IMR-90 (cell line): ENCODE results near the gene CRB1. TPM values are rescaled to one million over a fixed set of nuclear protein-coding genes. Genes with fewer than 3 reads are reported as not detected.

Experiments
- ATAC-seq: fragments of 200-7000 bp; cut with Tn5 transposase; 2 replicates; pipeline ENCODE4 v1.9.1; 2020; ENCODE audit warnings: low read depth, mild to moderate bottlenecking, moderate library complexity
- BruUV-seq: library from RNA; stranded (reverse); fragments of 400-500 nt; replicated peaks from 2 replicates; lab custom pipeline; 2021; lab: Mats Ljungman, UMichigan
- CTCF ChIA-PET: fragments of 300-600 bp; formaldehyde crosslinking; extraction: SDS; loops from one replicate; lab custom pipeline; 2021; ENCODE audit warnings: antibody characterized with exemption; lab: Yijun Ruan, JAX
- POLR2A ChIA-PET: fragments of 300-600 bp; sonication (Branson Sonifier 250); formaldehyde crosslinking; loops from one replicate; lab custom pipeline; 2022; ENCODE audit warnings: antibody characterized with exemption; ENCODE audit not compliant: unreplicated experiment; lab: Charles Lee
- DNase-seq: peaks from one replicate; pipeline ENCODE4 v3.0.0; 2013
- H2AFZ ChIP-seq: replicated peaks from 2 replicates; pipeline ENCODE3; 2013; ENCODE audit warnings: low read length, mild to moderate bottlenecking; ENCODE audit not compliant: poor library complexity
- H2AK5ac ChIP-seq: 2 replicates; pipeline ENCODE4 v1.6.1; 2013; ENCODE audit warnings: low read depth, low read length, inconsistent platforms
- H2AK9ac ChIP-seq: replicated peaks from 2 replicates; pipeline ENCODE3; 2013; ENCODE audit warnings: mild to moderate bottlenecking, low read depth, low read length, moderate library complexity; ENCODE audit not compliant: poor library complexity
- H2BK120ac ChIP-seq: 2 replicates; pipeline ENCODE4 v1.6.1; 2013; ENCODE audit warnings: low read depth, low read length, inconsistent platforms
- H2BK15ac ChIP-seq: 3 replicates; pipeline ENCODE4 v1.6.1; 2013; ENCODE audit warnings: low read depth, low read length, inconsistent platforms
- H2BK20ac ChIP-seq: 2 replicates; pipeline ENCODE4 v1.6.1; 2013; ENCODE audit warnings: low read depth, mild to moderate bottlenecking, inconsistent platforms, low read length, moderate library complexity
- H2BK5ac ChIP-seq: 2 replicates; pipeline ENCODE4 v1.6.1; 2013; ENCODE audit warnings: mild to moderate bottlenecking, low read depth, low read length, inconsistent platforms; ENCODE audit not compliant: poor library complexity, severe bottlenecking
- H3K14ac ChIP-seq: replicated peaks from 2 replicates; pipeline ENCODE4 v1.6.1; 2013; ENCODE audit warnings: low read depth, low read length, inconsistent platforms
- H3K18ac ChIP-seq: 2 replicates; pipeline ENCODE4 v1.6.1; 2013; ENCODE audit warnings: low read depth, low read length, control low read depth
- H3K23ac ChIP-seq: 2 replicates; pipeline ENCODE4 v1.6.1; 2013; ENCODE audit warnings: low read depth, low read length, inconsistent platforms
- H3K27ac ChIP-seq: 2 replicates; pipeline ENCODE4 v1.5.1; 2013; ENCODE audit warnings: mild to moderate bottlenecking, control low read depth, low read length; ENCODE audit not compliant: insufficient read depth
- H3K27me3 ChIP-seq: 2 replicates; pipeline ENCODE4 v1.6.1; 2013; ENCODE audit warnings: low read length; ENCODE audit not compliant: control insufficient read depth, insufficient read depth
- H3K36me3 ChIP-seq: 2 replicates; pipeline ENCODE4 v1.6.1; 2013; ENCODE audit warnings: low read length, mixed read lengths; ENCODE audit not compliant: control insufficient read depth, insufficient read depth
- H3K4ac ChIP-seq: 2 replicates; pipeline ENCODE4 v1.6.1; 2013; ENCODE audit warnings: low read depth, low read length, inconsistent platforms
- H3K4me1 ChIP-seq: 2 replicates; pipeline ENCODE4 v1.6.1; 2013; ENCODE audit warnings: low read length, mixed read lengths; ENCODE audit not compliant: control insufficient read depth, insufficient read depth
- H3K4me2 ChIP-seq: 2 replicates; pipeline ENCODE4 v1.6.1; 2013; ENCODE audit warnings: low read depth, mild to moderate bottlenecking, control low read depth, low read length, moderate library complexity
- H3K4me3 ChIP-seq: 2 replicates; pipeline ENCODE4 v1.5.1; 2013; ENCODE audit warnings: low read depth, mild to moderate bottlenecking, control low read depth, low read length, moderate library complexity; ENCODE audit not compliant: insufficient read depth
- H3K56ac ChIP-seq: 2 replicates; pipeline ENCODE4 v1.6.1; 2013; ENCODE audit warnings: low read length, inconsistent platforms; ENCODE audit not compliant: insufficient read depth; ENCODE audit errors: extremely low read depth
- H3K79me1 ChIP-seq, 2 experiments: 2 replicates each; pipeline ENCODE4 v1.6.1; 2013; ENCODE audit warnings: low read length in 2 of 2, inconsistent platforms in 1 of 2, low read depth in 1 of 2
- H3K9ac ChIP-seq: 2 replicates; pipeline ENCODE4 v1.6.1; 2013; ENCODE audit warnings: low read depth, low read length, control low read depth
- H3K9me1 ChIP-seq: 2 replicates; pipeline ENCODE4 v1.6.1; 2013; ENCODE audit warnings: low read length, inconsistent platforms; ENCODE audit not compliant: insufficient read depth
- H3K9me3 ChIP-seq: 2 replicates; pipeline ENCODE4 v1.6.1; 2013; ENCODE audit warnings: low read length; ENCODE audit not compliant: control insufficient read depth, insufficient read depth
- H4K20me1 ChIP-seq: 2 replicates; pipeline ENCODE4 v1.6.1; 2013; ENCODE audit warnings: low read length, inconsistent platforms; ENCODE audit not compliant: insufficient read depth
- H4K5ac ChIP-seq: 2 replicates; pipeline ENCODE4 v1.6.1; 2013; ENCODE audit warnings: mild to moderate bottlenecking, low read depth, low read length, control low read depth
- H4K8ac ChIP-seq, 2 experiments: 2 replicates each; pipeline ENCODE4 v1.6.1; 2013; ENCODE audit warnings: low read depth in 2 of 2, low read length in 2 of 2, control low read depth in 1 of 2, inconsistent platforms in 1 of 2
- H4K91ac ChIP-seq: 2 replicates; pipeline ENCODE4 v1.6.1; 2013; ENCODE audit warnings: low read depth, low read length, inconsistent platforms; ENCODE audit not compliant: insufficient read depth
- BHLHE40 ChIP-seq: fragments of 150-350 bp; IDR thresholded peaks from 2 replicates; pipeline ENCODE4 v1.6.1; 2016; ENCODE audit warnings: mild to moderate bottlenecking, low read depth, low read length
- CEBPB ChIP-seq: IDR thresholded peaks from 2 replicates; pipeline ENCODE4 v1.6.1; 2012; ENCODE audit warnings: low read depth, low read length, improper control_type of control experiment
- CTCF ChIP-seq: conservative IDR thresholded peaks from 2 replicates; pipeline ENCODE4 v1.5.1; 2012; ENCODE audit warnings: mild to moderate bottlenecking, low read depth, low read length, improper control_type of control experiment
- MXI1 ChIP-seq: IDR thresholded peaks from 2 replicates; pipeline ENCODE4 v1.6.1; 2012; ENCODE audit warnings: low read depth, mild to moderate bottlenecking, low read length, moderate library complexity, borderline replicate concordance
- NFE2L2 ChIP-seq: fragments of 150-350 bp; IDR thresholded peaks from 2 replicates; pipeline ENCODE4 v1.6.1; 2016; ENCODE audit warnings: low read depth, mild to moderate bottlenecking, low read length
- RCOR1 ChIP-seq: IDR thresholded peaks from 2 replicates; pipeline ENCODE4 v1.6.1; 2012; ENCODE audit warnings: mild to moderate bottlenecking, low read length, improper control_type of control experiment; ENCODE audit not compliant: insufficient replicate concordance
- RFX5 ChIP-seq: IDR thresholded peaks from 2 replicates; pipeline ENCODE4 v1.8.0; 2012; ENCODE audit warnings: low read depth, mild to moderate bottlenecking, low read length, moderate library complexity
- SMC3 ChIP-seq: fragments of 150-350 bp; IDR thresholded peaks from 2 replicates; pipeline ENCODE4 v1.6.1; 2016; ENCODE audit warnings: low read depth, mild to moderate bottlenecking, antibody characterized with exemption, low read length, moderate library complexity
- WGBS, 2 experiments: methylation state at CpG; one replicate each; pipeline versions ENCODE4 v1.1.5 to v1.1.7; 2013; ENCODE audit warnings: missing lambda C conversion rate in 2 of 2; ENCODE audit not compliant: insufficient read length in 1 of 2; ENCODE audit errors: extremely low coverage in 2 of 2; 5-methylcytosine and 5-hydroxymethylcytosine counted together
- dilution Hi-C: fragments of 300-500 bp; cut with HindIII; formaldehyde crosslinking; loops from one replicate; pipeline ENCODE4 v1.14.3; 2018; ENCODE audit warnings: low sequenced_read_pairs; ENCODE audit not compliant: unreplicated experiment
- in situ Hi-C: fragments of 300-500 bp; cut with MboI; formaldehyde crosslinking; loops from 3 replicates; pipeline ENCODE4 v1.14.3; 2019; ENCODE audit warnings: low sequenced_read_pairs, inconsistent platforms, mixed read lengths
- intact Hi-C: fragments of 100-400 bp; cut with micrococcal nuclease; formaldehyde crosslinking; loops from 2 replicates; pipeline ENCODE4 v1.10.0; 2022
- polyA plus RNA-seq, 3 experiments: library from polyadenylated mRNA; depleted of rRNA; stranded (reverse); fragments of >200 nt; gene quantifications; 2 replicates each; pipeline ENCODE4 v1.2.3, GENCODE V29; 2012; ENCODE audit warnings: low replicate concordance in 1 of 3
- total RNA-seq: library from RNA; depleted of rRNA; stranded (reverse); fragments of >200 nt; gene quantifications from 2 replicates; pipeline ENCODE4 v1.2.3, GENCODE V29; 2012
- TF ChIP-seq, protein P1 (sequence below): fragments of 150-350 bp; IDR thresholded peaks from 2 replicates; pipeline ENCODE4 v1.6.1; 2017; ENCODE audit warnings: mild to moderate bottlenecking, antibody characterized with exemption, low read length, low read depth

CRB1 gene
- total and polyA plus RNA-seq, 2 of the 4 experiments (the other 2 are of a cell fraction) = not detected

- no peak overlapping the region for H3K4me2 ChIP-seq
- no peak overlapping the region for H2BK20ac ChIP-seq
- BruUV-seq = no TSS peak
- H3K4ac ChIP-seq = no peak overlapping the region
- no peaks in the 10 kb centered on the region for H3K36me3 ChIP-seq
- H2BK5ac ChIP-seq = no peak overlapping the region
- intact Hi-C loops (no loop called here), dilution Hi-C loops (no loop called here), in situ Hi-C loops (no loop called here)
- H2AK5ac ChIP-seq = no peak overlapping the region
- WGBS, 2 experiments = no CpG with 5 or more reads among the region's 2 CpGs
- H3K18ac ChIP-seq = no peak overlapping the region
- CTCF ChIA-PET = no interaction called here
- no peak overlapping the region for H2AFZ ChIP-seq
- H2BK120ac ChIP-seq = no peak overlapping the region
- ATAC-seq (no peak), DNase-seq (no peak)
- no peak overlapping the region for H3K27ac ChIP-seq
- no peak overlapping the region for H3K23ac ChIP-seq
- no peak overlapping the region for H4K5ac ChIP-seq
- H2AK9ac ChIP-seq = no peak overlapping the region
- H3K4me1 ChIP-seq = no peaks in the 10 kb centered on the region
- no peak overlapping the region for H3K4me3 ChIP-seq
- H3K9ac ChIP-seq = no peak overlapping the region
- POLR2A ChIA-PET = no interaction called here
- no peaks in the 10 kb centered on the region for H3K9me3 ChIP-seq
- H2BK15ac ChIP-seq = no peak overlapping the region
- TF ChIP-seq, protein P1, sequence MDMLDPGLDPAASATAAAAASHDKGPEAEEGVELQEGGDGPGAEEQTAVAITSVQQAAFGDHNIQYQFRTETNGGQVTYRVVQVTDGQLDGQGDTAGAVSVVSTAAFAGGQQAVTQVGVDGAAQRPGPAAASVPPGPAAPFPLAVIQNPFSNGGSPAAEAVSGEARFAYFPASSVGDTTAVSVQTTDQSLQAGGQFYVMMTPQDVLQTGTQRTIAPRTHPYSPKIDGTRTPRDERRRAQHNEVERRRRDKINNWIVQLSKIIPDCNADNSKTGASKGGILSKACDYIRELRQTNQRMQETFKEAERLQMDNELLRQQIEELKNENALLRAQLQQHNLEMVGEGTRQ = no peak
- TF ChIP-seq RFX5 (no peak), MXI1 (no peak), SMC3 (no peak), BHLHE40 (no peak), CEBPB (no peak), RCOR1 (no peak), NFE2L2 (no peak), CTCF (no peak)
- H4K20me1 ChIP-seq = no peaks in the 10 kb centered on the region
- no peak overlapping the region for H4K91ac ChIP-seq
- H3K56ac ChIP-seq = no peak overlapping the region
- no peaks in the 10 kb centered on the region for H3K9me1 ChIP-seq
- no peaks in the 10 kb centered on the region for H3K79me1 ChIP-seq
- no peak overlapping the region for H3K14ac ChIP-seq
- no peaks in the 10 kb centered on the region for H3K27me3 ChIP-seq
- H4K8ac ChIP-seq = no peak overlapping the region
Observed at GRCh38 chr1:197448121-197448779, 180.2 kb downstream of the CRB1 start.
